ENCODE measurements around the gene ERAP2. TPM values are rescaled to one million over a fixed set of nuclear protein-coding genes. Genes with fewer than 3 reads are reported as not detected.
A peak's percentile ranks its signal among the peaks of the same experiment; 100 is the strongest.

ERAP2 gene
- total and polyA plus RNA-seq, 2 of the 13 experiments (the other 11 are each of a cell fraction or from before 2014, with no cell fraction given): 12.8 to 16.6 TPM

GRCh38 chr5:96935559-96936430 lies 59.5 kb downstream of the ERAP2 start, which contains the start of gene LNPEP (continued):
- TF ChIP-seq TRAFD1 (CRISPR knock-in tag; IDR thresholded peaks at IDR 0.05; ENCODE audit: borderline replicate concordance): peak; percentile 75; the same call in 1 of the 2 replicates
- TF ChIP-seq GTF2F1 (IDR thresholded peaks at IDR 0.05; ENCODE audit: low read length): no peak
- TF ChIP-seq IKZF1 (IDR thresholded peaks at IDR 0.05): no peak
- peak; percentile 95 for TF ChIP-seq TFDP2 (CRISPR knock-in tag; IDR thresholded peaks at IDR 0.05)
- TF ChIP-seq RFX5 (IDR thresholded peaks at IDR 0.05; ENCODE audit: low read depth, low read length): no peak
- no peak for TF ChIP-seq ZBTB40 (IDR thresholded peaks at IDR 0.05)
- TF ChIP-seq ZBTB40 (CRISPR knock-in tag; IDR thresholded peaks at IDR 0.05): 0 out of 2 replicates have a peak, but pooled peaks have one; percentile 21
- no peak; the same call in 1 of the 2 replicates for TF ChIP-seq ZNF263 (CRISPR knock-in tag; IDR thresholded peaks at IDR 0.05)
- TF ChIP-seq ZNF761 (CRISPR knock-in tag; conservative IDR thresholded peaks at IDR 0.05): no peak
- peak; percentile 67; the same call in 1 of the 2 replicates for TF ChIP-seq ZNF790 (CRISPR knock-in tag; IDR thresholded peaks at IDR 0.05; ENCODE audit: borderline replicate concordance)
- TF ChIP-seq LRRFIP1 (CRISPR knock-in tag; conservative IDR thresholded peaks at IDR 0.05): no peak
- TF ChIP-seq NCOA1 (CRISPR knock-in tag; IDR thresholded peaks at IDR 0.05): no peak
- TF ChIP-seq FOXA3 (CRISPR knock-in tag; IDR thresholded peaks at IDR 0.05): peak; percentile 79
- no peak for TF ChIP-seq MTF1 (CRISPR knock-in tag; IDR thresholded peaks at IDR 0.05)

Measured in HepG2 (cell line).